Ectodermal cell (in vitro differentiated cells): ENCODE data around the gene SEMA4C.
A peak's percentile ranks its signal among the peaks of the same experiment; 100 is the strongest.
"Not testable (repeated sequence)": the region's sequence is repeated elsewhere in the genome, so short reads cannot be mapped to it uniquely, and the experiment has no call there.

Experiments
- H3K27ac ChIP-seq: 2 replicates; pipeline ENCODE4 v1.7.0; 2013; ENCODE audit warnings: mild to moderate bottlenecking, low read depth, low read length; ENCODE audit not compliant: insufficient read depth, poor library complexity, severe bottlenecking
- H3K27me3 ChIP-seq: 2 replicates; pipeline ENCODE4 v1.7.0; 2013; ENCODE audit warnings: mild to moderate bottlenecking, low read length; ENCODE audit not compliant: insufficient read depth, control insufficient read depth, poor library complexity, severe bottlenecking
- H3K36me3 ChIP-seq: one replicate; pipeline ENCODE4 v1.7.0; 2013; ENCODE audit warnings: low read length; ENCODE audit not compliant: control insufficient read depth, insufficient read depth
- H3K4me1 ChIP-seq: one replicate; pipeline ENCODE4 v1.7.0; 2013; ENCODE audit warnings: low read length; ENCODE audit not compliant: control insufficient read depth, insufficient read depth
- H3K4me3 ChIP-seq: 2 replicates; pipeline ENCODE4 v1.7.0; 2013; ENCODE audit warnings: low read depth, low read length, control low read depth; ENCODE audit not compliant: insufficient read depth
- H3K9me3 ChIP-seq: 2 replicates; pipeline ENCODE4 v1.7.0; 2013; ENCODE audit warnings: mild to moderate bottlenecking, low read length, moderate library complexity; ENCODE audit not compliant: control insufficient read depth
- WGBS, 2 experiments: methylation state at CpG; one replicate each; pipeline ENCODE4 v1.1.7; 2013; ENCODE audit warnings: missing lambda C conversion rate in 2 of 2; 5-methylcytosine and 5-hydroxymethylcytosine counted together

Gene SEMA4C

GRCh38 chr2:96864343-96865091 lies 5.4 kb downstream of the SEMA4C start:
- WGBS, 2 experiments: 95% methylated on average over 25 of the region's 25 CpGs
- H3K9me3 ChIP-seq: no peaks in the 10 kb centered on the region
- no peak overlapping the region for H3K4me3 ChIP-seq
- H3K36me3 ChIP-seq: peaks cover 61% of the 10 kb centered on the region
- H3K27ac ChIP-seq: no peak overlapping the region
- H3K27me3 ChIP-seq: no peaks in the 10 kb centered on the region
- peaks cover 15% of the 10 kb centered on the region for H3K4me1 ChIP-seq

GRCh38 chr2:96863575-96864342 lies 6.1 kb downstream of the SEMA4C start:
- no peaks in the 10 kb centered on the region for H3K9me3 ChIP-seq

GRCh38 chr2:96863056-96863455 lies 6.8 kb downstream of the SEMA4C start:
- not testable (repeated sequence) for H3K4me3 ChIP-seq, H3K27me3 ChIP-seq, H3K27ac ChIP-seq, H3K9me3 ChIP-seq
- H3K36me3 ChIP-seq: peaks cover 61% of the 10 kb centered on the region
- peaks cover 18% of the 10 kb centered on the region for H3K4me1 ChIP-seq
- WGBS, 2 experiments: 95% methylated on average over 4 of the region's 4 CpGs

More at GRCh38 chr2:96863575-96864342, 6.1 kb downstream of the SEMA4C start:
- Histone ChIP-seq H3K27me3 (no peaks in the 10 kb centered on the region), H3K27ac (no peak overlapping the region), H3K4me1 (peaks cover 18% of the 10 kb centered on the region), H3K36me3 (peaks cover 61% of the 10 kb centered on the region), H3K4me3 (no peak overlapping the region)
- 95 to 98% methylated on average over 19 of the region's 19 CpGs for WGBS, 2 experiments

- 96% methylated on average over 17 of the region's 17 CpGs for WGBS, 2 experiments
- no peaks in the 10 kb centered on the region for H3K9me3 ChIP-seq
- no peak overlapping the region for H3K4me3 ChIP-seq
- peaks cover 12% of the 10 kb centered on the region for H3K4me1 ChIP-seq
- H3K27me3 ChIP-seq: no peaks in the 10 kb centered on the region
- H3K36me3 ChIP-seq: peaks cover 47% of the 10 kb centered on the region
- no peak overlapping the region for H3K27ac ChIP-seq
Measured at GRCh38 chr2:96861074-96861473, 8.8 kb downstream of the SEMA4C start.

- 92 to 93% methylated on average over 38 of the region's 38 CpGs for WGBS, 2 experiments
- H3K4me3 ChIP-seq: no peak overlapping the region
- peaks cover 12% of the 10 kb centered on the region for H3K4me1 ChIP-seq
- no peak overlapping the region for H3K27ac ChIP-seq
- no peaks in the 10 kb centered on the region for H3K27me3 ChIP-seq
- no peaks in the 10 kb centered on the region for H3K9me3 ChIP-seq
- peaks cover 40% of the 10 kb centered on the region for H3K36me3 ChIP-seq
Measured at GRCh38 chr2:96860065-96861029, 9.5 kb downstream of the SEMA4C start.

GRCh38 chr2:96859681-96860064 lies 10.2 kb downstream of the SEMA4C start:
- Histone ChIP-seq H3K4me3 (no peak overlapping the region), H3K9me3 (no peaks in the 10 kb centered on the region), H3K27ac (no peak overlapping the region), H3K27me3 (no peaks in the 10 kb centered on the region), H3K4me1 (peaks cover 12% of the 10 kb centered on the region), H3K36me3 (peaks cover 34% of the 10 kb centered on the region)
- WGBS, 2 experiments: 85 to 94% methylated on average over 4 of the region's 4 CpGs

- Histone ChIP-seq H3K27me3 (no peaks in the 10 kb centered on the region), H3K4me1 (peaks cover 12% of the 10 kb centered on the region), H3K9me3 (no peaks in the 10 kb centered on the region), H3K4me3 (peak overlapping the region; percentile 35), H3K36me3 (peaks cover 29% of the 10 kb centered on the region), H3K27ac (no peak overlapping the region)
- 55 to 58% methylated on average over 11 of the region's 11 CpGs for WGBS, 2 experiments
Measured at GRCh38 chr2:96859099-96859649, 10.7 kb downstream of the SEMA4C start.

- peak within 1 kb of the TSS; percentile 73 for H3K4me3 ChIP-seq
- no peaks in the 10 kb centered on the region for H3K9me3 ChIP-seq
- H3K27ac ChIP-seq: peak within 1 kb of the TSS; percentile 11
- H3K4me1 ChIP-seq: peaks cover 12% of the 10 kb centered on the region
- peaks cover 17% of the 10 kb centered on the region for H3K36me3 ChIP-seq
- H3K27me3 ChIP-seq: no peaks in the 10 kb centered on the region
- WGBS, 2 experiments: 0% methylated on average over 81 of the region's 81 CpGs
Measured at GRCh38 chr2:96857667-96858372, 12.1 kb downstream of the SEMA4C start, which contains the start of gene ANKRD39. TSS of gene ANKRD39 (minus strand) at chr2:96858016. CDS start at chr2:96857987, 29 bp downstream.
